Left lung (tissue), 8 donors: ENCODE measurements around the gene ACSL5. TPM values are rescaled to one million over a fixed set of nuclear protein-coding genes. Genes with fewer than 3 reads are reported as not detected.

Source experiments
- polyA plus RNA-seq, 6 donors: library from polyadenylated mRNA; unstranded; fragments of 120-200 nt; gene quantifications; one replicate each; pipeline ENCODE4 v1.2.1, GENCODE V29; 2013; ENCODE audit not compliant: insufficient read length in 6 of 6
- total RNA-seq, 2 donors: library from RNA; stranded (reverse); fragmentation: NEBNext Ultra II Directional; extraction: Animal tissue kit (Norgen Biotek cat#: 25700); gene quantifications; one replicate each; pipeline ENCODE4 v1.2.1, GENCODE V29; 2021
- donor health status: DM: no; HTN: yes; CAD: no.
- donor health status: DM: no; HTN: no; CAD: no.

Gene ACSL5
- total and polyA plus RNA-seq, 8 donors: 10.5 to 82.5 (median 14.1) TPM

Other genes starting within 250 kb of the ACSL5 start
- 10 to 100 TPM; 11.2 to 19.0 TPM for gene GPAM, start 190.4 kb upstream of the ACSL5 start, total RNA-seq
- 10 to 100 TPM; 16.0 to 18.5 (median 17.0) TPM for gene GPAM, start 190.4 kb upstream of the ACSL5 start, polyA plus RNA-seq
- gene TECTB, start 90.7 kb upstream of the ACSL5 start, total RNA-seq: not detected
- not detected for gene TECTB, start 90.7 kb upstream of the ACSL5 start, polyA plus RNA-seq
- 10 to 100 TPM; 36.0 to 36.5 TPM for gene ZDHHC6, start 72.8 kb downstream of the ACSL5 start, total RNA-seq
- 10 to 100 TPM; 60.6 to 72.1 (median 64.2) TPM for gene ZDHHC6, start 72.8 kb downstream of the ACSL5 start, polyA plus RNA-seq
- gene VTI1A, start 73.1 kb downstream of the ACSL5 start, total RNA-seq: 10 to 100 TPM; 28.5 to 39.0 TPM
- 10 to 100 TPM; 13.6 to 18.5 (median 17.0) TPM for gene VTI1A, start 73.1 kb downstream of the ACSL5 start, polyA plus RNA-seq